ENCODE results near the gene IRS2. TPM values are rescaled to one million over a fixed set of nuclear protein-coding genes. Genes with fewer than 3 reads are reported as not detected.
A peak's percentile ranks its signal among the peaks of the same experiment; 100 is the strongest.

Gene IRS2
- total and polyA plus RNA-seq, 4 donors: 6.8 to 27.1 (median 15.4) TPM

GRCh38 chr13:109787135-109787954 lies 962 bp upstream of the IRS2 start:
- peak; percentile 2 for ATAC-seq (ENCODE audit: insufficient read depth, low FRiP score)
- H3K36me3 ChIP-seq (ENCODE audit: control insufficient read depth in 4 of 4, insufficient read depth in 4 of 4, low read length in 4 of 4): peaks cover 0 to 21% (median 6%) of the 10 kb centered on the region in 4 donors

GRCh38 chr13:109785892-109786450 lies 412 bp downstream of the IRS2 start:
- WGBS, 2 donors: 2% methylated on average over 25 to 88 of the region's 88 CpGs
- Histone ChIP-seq H3K27me3 (ENCODE audit: control insufficient read depth in 3 of 3, insufficient read depth in 3 of 3, low read length in 2 of 3) (peaks cover 0 to 7% (median 6%) of the 10 kb centered on the region in 3 donors), H3K27ac (ENCODE audit: low read depth in 1 of 2, low read length in 1 of 2) (peak overlapping the region; percentile 82 to 87), H3K4me1 (ENCODE audit: control insufficient read depth in 5 of 5, insufficient read depth in 5 of 5, low read length in 5 of 5) (peaks cover 2 to 29% (median 7%) of the 10 kb centered on the region in 5 donors), H3K9me3 (ENCODE audit: control insufficient read depth in 4 of 4, insufficient read depth in 3 of 4, low read length in 3 of 4) (no peaks in the 10 kb centered on the region), H3K4me3 (peak overlapping the region; percentile 80), H3K9ac (ENCODE audit: insufficient read depth in 1 of 2, low read length in 2 of 2) (no peak overlapping the region), H3K36me3 (ENCODE audit: control insufficient read depth in 4 of 4, insufficient read depth in 4 of 4, low read length in 4 of 4) (peaks cover 0 to 33% (median 11%) of the 10 kb centered on the region in 4 donors)
- DNase-seq (no peak), ATAC-seq (ENCODE audit: insufficient read depth, low FRiP score) (no peak)
- no peak for TF ChIP-seq CTCF (IDR thresholded peaks at IDR 0.05; ENCODE audit: control extremely low read depth, extremely low read depth)

More at GRCh38 chr13:109787135-109787954, 962 bp upstream of the IRS2 start:
- H3K27me3 ChIP-seq (ENCODE audit: control insufficient read depth in 3 of 3, insufficient read depth in 3 of 3, low read length in 2 of 3): peaks cover 0 to 9% (median 6%) of the 10 kb centered on the region in 3 donors
- DNase-seq: peak; percentile 59 to 65 (median 63)
- H3K9me3 ChIP-seq (ENCODE audit: control insufficient read depth in 4 of 4, insufficient read depth in 3 of 4, low read length in 3 of 4): no peaks in the 10 kb centered on the region
- H3K4me1 ChIP-seq (ENCODE audit: control insufficient read depth in 5 of 5, insufficient read depth in 5 of 5, low read length in 5 of 5): peaks cover 0 to 24% (median 5%) of the 10 kb centered on the region in 5 donors
- H3K27ac ChIP-seq (ENCODE audit: low read depth in 1 of 2, low read length in 1 of 2): peak overlapping the region; percentile 86 to 90
- WGBS, 2 donors: 0 to 1% methylated on average over 61 to 86 of the region's 86 CpGs
- H3K4me3 ChIP-seq: peak overlapping the region; percentile 51
- no peak overlapping the region for H3K9ac ChIP-seq (ENCODE audit: insufficient read depth in 1 of 2, low read length in 2 of 2)
- no peak for TF ChIP-seq CTCF (IDR thresholded peaks at IDR 0.05; ENCODE audit: control extremely low read depth, extremely low read depth)

GRCh38 chr13:109785141-109785891 lies 1.1 kb downstream of the IRS2 start:
- H3K9me3 ChIP-seq (ENCODE audit: control insufficient read depth in 4 of 4, insufficient read depth in 3 of 4, low read length in 3 of 4): no peaks in the 10 kb centered on the region
- peaks cover 2 to 29% (median 13%) of the 10 kb centered on the region in 5 donors for H3K4me1 ChIP-seq (ENCODE audit: control insufficient read depth in 5 of 5, insufficient read depth in 5 of 5, low read length in 5 of 5)
- no peak for TF ChIP-seq CTCF (IDR thresholded peaks at IDR 0.05; ENCODE audit: control extremely low read depth, extremely low read depth)
- DNase-seq: peak; percentile 49 to 62 (median 61)
- WGBS, 2 donors: 2 to 3% methylated on average over 62 to 98 of the region's 98 CpGs
- peak overlapping the region; percentile 82 to 87 for H3K27ac ChIP-seq (ENCODE audit: low read depth in 1 of 2, low read length in 1 of 2)
- H3K27me3 ChIP-seq (ENCODE audit: control insufficient read depth in 3 of 3, insufficient read depth in 3 of 3, low read length in 2 of 3): peaks cover 0 to 6% (median 3%) of the 10 kb centered on the region in 3 donors
- ATAC-seq (ENCODE audit: insufficient read depth, low FRiP score): no peak
- H3K9ac ChIP-seq (ENCODE audit: insufficient read depth in 1 of 2, low read length in 2 of 2): no peak overlapping the region
- peak overlapping the region; percentile 80 for H3K4me3 ChIP-seq
- H3K36me3 ChIP-seq (ENCODE audit: control insufficient read depth in 4 of 4, insufficient read depth in 4 of 4, low read length in 4 of 4): peaks cover 0 to 33% (median 12%) of the 10 kb centered on the region in 4 donors

Data from lung (tissue), 12 donors.